Breast epithelium (tissue), 4 donors: ENCODE data around the gene COL5A1. TPM values are rescaled to one million over a fixed set of nuclear protein-coding genes. Genes with fewer than 3 reads are reported as not detected.
"Not testable (repeated sequence)": the region's sequence is repeated elsewhere in the genome, so short reads cannot be mapped to it uniquely, and the experiment has no call there.

Source experiments
- DNase-seq, 2 donors: peaks; one replicate each; pipeline ENCODE4 v3.0.0-alpha.2; 2019; ENCODE audit warnings: low spot score in 2 of 2
- H3K27ac ChIP-seq, 2 donors: fragments of 200-600 bp; sonication (generic) in 1 of 2; one replicate each; pipeline ENCODE4 v1.5.1; 2016 to 2019; ENCODE audit warnings: mild to moderate bottlenecking in 1 of 2
- H3K27me3 ChIP-seq, 2 donors: fragments of 200-600 bp; sonication (generic) in 1 of 2; one replicate each; pipeline versions ENCODE4 v1.5.1 to v1.6.0; 2017 to 2019; ENCODE audit warnings: control low read depth in 1 of 2, mild to moderate bottlenecking in 1 of 2
- H3K36me3 ChIP-seq: fragments of 200-600 bp; one replicate; pipeline ENCODE4 v1.5.1; 2019
- H3K4me1 ChIP-seq, 2 donors: fragments of 200-600 bp; sonication (generic); one replicate each; pipeline ENCODE4 v1.5.1; 2016 to 2019; ENCODE audit warnings: control low read depth in 1 of 2
- H3K4me3 ChIP-seq, 3 donors: fragments of 200-600 bp; sonication (generic); 1 replicate in 2 of 3; 2 replicates in 1 of 3; pipeline ENCODE4 v1.5.1; 2016 to 2019; ENCODE audit warnings: mild to moderate bottlenecking in 3 of 3, moderate library complexity in 2 of 3
- H3K9me3 ChIP-seq, 2 donors: fragments of 200-600 bp; sonication (generic) in 1 of 2; one replicate each; pipeline ENCODE4 v1.5.1; 2016 to 2019; ENCODE audit warnings: control low read depth in 1 of 2
- POLR2A ChIP-seq: fragments of 450-650 bp; IDR thresholded peaks from one replicate; pipeline ENCODE4 v1.6.1; 2016; ENCODE audit warnings: antibody characterized with exemption, mild to moderate bottlenecking, moderate library complexity
- POLR2AphosphoS5 ChIP-seq, 3 donors: sonication (generic); formaldehyde crosslinking; IDR thresholded peaks; one replicate each; pipeline ENCODE4 v1.6.1; 2017; ENCODE audit warnings: antibody characterized with exemption in 3 of 3
- intact Hi-C: fragments of 100-400 bp; cut with DNase I; formaldehyde crosslinking; loops from one replicate; pipeline ENCODE4 v1.15.1; 2023; ENCODE audit warnings: low total_unique reads
- total RNA-seq, 3 donors: library from RNA; depleted of rRNA; stranded (reverse); fragments of >200 nt; gene quantifications; one replicate each; pipeline ENCODE4 v1.1.0, GENCODE V29; 2016
- TF ChIP-seq, protein P1 (sequence below), 3 donors: fragments of 450-650 bp; IDR thresholded peaks; one replicate each; pipeline ENCODE4 v1.5.1; 2016 to 2017; ENCODE audit warnings: antibody characterized with exemption in 3 of 3, mild to moderate bottlenecking in 3 of 3, moderate library complexity in 3 of 3

Gene COL5A1
- total RNA-seq, 3 donors from 2014 or later: 12.1 to 17.0 (median 15.4) TPM

DNA sequence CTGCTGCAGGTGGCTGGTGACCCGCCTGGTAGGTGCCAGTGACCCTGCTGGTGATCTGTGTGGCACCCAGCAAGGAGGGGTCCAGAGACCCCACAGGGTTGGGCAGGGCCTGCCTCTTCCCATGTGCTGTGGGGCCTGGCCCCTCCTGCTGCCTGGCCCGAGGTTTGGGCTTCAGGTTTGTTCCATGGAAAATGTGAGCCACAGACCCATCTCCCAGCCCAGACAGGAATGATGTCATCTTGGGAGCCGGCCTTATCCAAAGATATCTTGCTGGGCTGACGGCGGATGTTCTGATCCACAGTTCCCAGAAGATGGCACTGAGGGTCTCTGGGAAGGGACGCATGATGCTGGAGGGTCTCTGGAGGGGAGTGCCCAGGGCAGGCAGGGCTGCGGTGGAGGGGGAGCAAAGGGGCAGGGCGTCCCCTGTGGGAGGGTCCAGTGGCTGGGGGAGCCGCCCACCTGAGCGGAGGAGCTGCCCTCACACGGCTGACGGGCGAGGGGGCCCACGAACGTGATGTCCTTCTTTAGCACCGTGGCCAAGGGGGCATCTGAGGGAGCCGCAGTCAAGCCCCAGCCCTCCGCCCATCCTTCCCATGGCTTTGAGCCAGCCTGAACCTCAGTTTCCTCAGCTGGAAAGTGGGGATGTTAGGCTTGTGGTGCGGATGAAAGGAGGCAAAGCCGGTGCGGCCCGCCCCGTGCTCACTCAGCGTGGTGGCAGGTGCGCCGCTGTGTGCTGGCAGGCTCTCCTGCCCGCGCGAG lies 68.1 kb downstream of the COL5A1 start:
- intact Hi-C loops: no loop called here
- no peaks in the 10 kb centered on the region for H3K9me3 ChIP-seq
- peaks cover 0 to 6% of the 10 kb centered on the region in 2 donors for H3K27me3 ChIP-seq
- peak overlapping the region in 1 of 2 donors; percentile 61 for H3K27ac ChIP-seq
- no peak for DNase-seq
- no peaks in the 10 kb centered on the region for H3K36me3 ChIP-seq
- TF ChIP-seq POLR2A: no peak
- TF ChIP-seq, protein P1, sequence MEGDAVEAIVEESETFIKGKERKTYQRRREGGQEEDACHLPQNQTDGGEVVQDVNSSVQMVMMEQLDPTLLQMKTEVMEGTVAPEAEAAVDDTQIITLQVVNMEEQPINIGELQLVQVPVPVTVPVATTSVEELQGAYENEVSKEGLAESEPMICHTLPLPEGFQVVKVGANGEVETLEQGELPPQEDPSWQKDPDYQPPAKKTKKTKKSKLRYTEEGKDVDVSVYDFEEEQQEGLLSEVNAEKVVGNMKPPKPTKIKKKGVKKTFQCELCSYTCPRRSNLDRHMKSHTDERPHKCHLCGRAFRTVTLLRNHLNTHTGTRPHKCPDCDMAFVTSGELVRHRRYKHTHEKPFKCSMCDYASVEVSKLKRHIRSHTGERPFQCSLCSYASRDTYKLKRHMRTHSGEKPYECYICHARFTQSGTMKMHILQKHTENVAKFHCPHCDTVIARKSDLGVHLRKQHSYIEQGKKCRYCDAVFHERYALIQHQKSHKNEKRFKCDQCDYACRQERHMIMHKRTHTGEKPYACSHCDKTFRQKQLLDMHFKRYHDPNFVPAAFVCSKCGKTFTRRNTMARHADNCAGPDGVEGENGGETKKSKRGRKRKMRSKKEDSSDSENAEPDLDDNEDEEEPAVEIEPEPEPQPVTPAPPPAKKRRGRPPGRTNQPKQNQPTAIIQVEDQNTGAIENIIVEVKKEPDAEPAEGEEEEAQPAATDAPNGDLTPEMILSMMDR (IDR thresholded peaks at IDR 0.05): no peak
- no peak for TF ChIP-seq POLR2AphosphoS5 (IDR thresholded peaks at IDR 0.05)
- H3K4me3 ChIP-seq: no peak overlapping the region
- no peaks in the 10 kb centered on the region for H3K4me1 ChIP-seq

DNA sequence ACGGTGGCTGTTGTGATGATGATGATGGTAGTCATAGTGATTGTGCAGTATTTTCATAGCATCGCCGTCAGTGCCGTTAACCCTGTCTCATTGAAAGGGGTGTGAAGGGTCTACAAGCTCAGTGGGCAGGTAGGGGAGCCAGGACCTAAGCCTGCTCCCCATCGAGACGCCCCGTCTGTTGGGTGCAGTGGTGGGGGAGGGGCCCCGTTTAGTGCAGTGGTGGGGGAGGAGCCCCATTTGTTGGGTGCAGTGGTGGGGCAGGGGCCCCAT lies 68.6 kb downstream of the COL5A1 start:
- TF ChIP-seq, protein P1 (IDR thresholded peaks at IDR 0.05): no peak
- TF ChIP-seq POLR2A: no peak
- TF ChIP-seq POLR2AphosphoS5 (IDR thresholded peaks at IDR 0.05): no peak
- Histone ChIP-seq H3K9me3 (no peaks in the 10 kb centered on the region), H3K27ac (peak overlapping the region in 1 of 2 donors; percentile 2), H3K4me1 (no peaks in the 10 kb centered on the region), H3K27me3 (peaks cover 0 to 6% of the 10 kb centered on the region in 2 donors), H3K36me3 (no peaks in the 10 kb centered on the region), H3K4me3 (no peak overlapping the region)
- no peak for DNase-seq
- intact Hi-C loops: no loop called here

DNA sequence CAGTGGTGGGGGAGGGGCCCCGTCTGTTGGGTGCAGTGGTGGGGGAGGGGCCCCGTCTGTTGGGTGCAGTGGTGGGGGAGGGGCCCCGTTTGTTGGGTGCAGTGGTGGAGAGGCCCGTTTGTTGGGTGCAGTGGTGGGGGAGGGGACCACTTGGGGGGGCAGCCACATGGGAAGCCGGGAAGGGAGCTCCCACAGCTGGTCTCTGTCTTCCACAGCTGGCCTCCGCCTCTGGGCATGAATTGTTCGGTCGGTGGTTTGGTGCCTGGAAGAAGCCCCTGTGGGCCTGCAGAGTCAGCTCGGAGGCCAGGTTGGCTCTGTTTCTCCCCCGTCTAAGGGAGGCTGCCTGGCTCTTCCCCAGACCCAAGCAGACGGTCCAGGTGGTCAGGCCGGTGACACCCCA lies 69.3 kb downstream of the COL5A1 start:
- intact Hi-C loops: no loop called here
- DNase-seq: no peak
- Histone ChIP-seq H3K36me3 (no peaks in the 10 kb centered on the region), H3K9me3 (no peaks in the 10 kb centered on the region), H3K27me3 (peaks cover 0 to 6% of the 10 kb centered on the region in 2 donors), H3K4me3 (no peak overlapping the region), H3K27ac (no peak overlapping the region), H3K4me1 (no peaks in the 10 kb centered on the region)
- TF ChIP-seq, protein P1 (IDR thresholded peaks at IDR 0.05): no peak
- TF ChIP-seq POLR2A (no peak), POLR2AphosphoS5 (IDR thresholded peaks at IDR 0.05) (no peak)

DNA sequence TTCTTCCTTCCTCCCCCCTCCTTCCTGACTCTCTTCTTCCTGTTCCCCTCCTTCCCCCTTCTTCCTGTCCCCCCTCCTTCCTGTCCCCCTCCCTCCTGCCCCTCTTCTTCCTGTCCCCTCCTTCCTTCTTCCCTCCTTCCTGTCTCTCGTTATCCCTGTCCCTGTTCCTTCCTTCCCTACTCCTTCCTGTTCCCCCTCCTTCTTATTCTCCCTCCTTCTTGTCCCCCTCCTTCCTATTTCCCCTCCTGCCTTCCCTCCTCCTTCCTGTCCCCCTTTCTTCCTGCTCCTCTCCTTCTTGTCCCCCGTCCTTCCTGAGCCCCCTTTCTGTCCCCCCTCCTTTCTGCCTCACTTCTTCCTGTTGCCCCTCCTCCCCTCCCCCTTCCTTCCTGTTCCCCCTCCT lies 70.6 kb downstream of the COL5A1 start:
- Histone ChIP-seq H3K9me3 (no peaks in the 10 kb centered on the region), H3K27ac (no peak overlapping the region), H3K4me1 (no peaks in the 10 kb centered on the region), H3K4me3 (no peak overlapping the region), H3K36me3 (no peaks in the 10 kb centered on the region), H3K27me3 (peaks cover 0 to 6% of the 10 kb centered on the region in 2 donors)
- TF ChIP-seq POLR2A: no peak
- TF ChIP-seq, protein P1 (IDR thresholded peaks at IDR 0.05): no peak
- no peak for TF ChIP-seq POLR2AphosphoS5 (IDR thresholded peaks at IDR 0.05)
- intact Hi-C loops: no loop called here
- DNase-seq: no peak

DNA sequence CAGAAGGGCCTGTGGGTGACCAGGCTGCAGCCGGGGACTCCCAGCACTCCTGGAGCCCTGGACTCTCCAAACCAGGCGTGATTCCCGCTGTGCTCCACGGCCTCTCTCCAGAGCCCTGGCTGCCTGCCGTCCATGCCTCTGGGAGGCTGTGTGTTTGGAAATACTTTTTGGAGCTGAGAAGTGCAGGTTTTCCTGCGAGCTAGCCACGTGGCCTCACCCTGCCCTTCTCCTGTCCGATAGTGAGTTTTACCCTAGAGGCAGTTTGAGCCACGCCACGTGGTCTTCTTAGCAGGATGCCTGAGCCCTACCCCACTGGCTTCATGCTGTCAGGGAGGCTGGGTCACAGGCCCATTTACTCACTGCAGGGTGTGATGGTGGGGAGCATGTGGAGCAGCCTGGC lies 71.3 kb downstream of the COL5A1 start:
- H3K27me3 ChIP-seq: peaks cover 0 to 6% of the 10 kb centered on the region in 2 donors
- no peaks in the 10 kb centered on the region for H3K36me3 ChIP-seq
- H3K4me1 ChIP-seq: no peaks in the 10 kb centered on the region
- H3K4me3 ChIP-seq: no peak overlapping the region
- intact Hi-C loops: no loop called here
- DNase-seq: no peak
- H3K27ac ChIP-seq: peak overlapping the region in 1 of 2 donors; percentile 7
- no peak for TF ChIP-seq POLR2A
- TF ChIP-seq POLR2AphosphoS5 (IDR thresholded peaks at IDR 0.05): no peak
- TF ChIP-seq, protein P1 (IDR thresholded peaks at IDR 0.05): no peak
- H3K9me3 ChIP-seq: no peaks in the 10 kb centered on the region

DNA sequence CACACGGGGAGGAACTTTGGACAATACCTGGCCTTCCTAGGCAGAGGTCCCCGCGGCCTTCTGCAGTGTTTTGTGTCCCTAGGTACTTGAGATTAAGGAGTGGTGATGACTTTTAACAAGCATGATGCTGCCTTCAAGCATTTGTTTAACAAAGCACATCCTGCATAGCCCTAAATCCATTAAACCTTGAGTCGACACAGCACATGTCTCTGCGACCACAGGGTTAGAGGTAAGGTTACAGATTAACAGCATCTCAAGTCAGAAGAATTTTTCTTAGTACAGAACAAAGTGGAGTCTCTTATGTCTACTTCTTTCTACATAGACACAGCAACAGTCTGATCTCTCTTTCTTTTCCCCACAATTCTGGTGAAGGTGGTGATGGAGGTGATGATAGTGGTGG lies 73.9 kb downstream of the COL5A1 start:
- H3K36me3 ChIP-seq, intact Hi-C loops, H3K27ac ChIP-seq, H3K4me1 ChIP-seq, H3K9me3 ChIP-seq, H3K27me3 ChIP-seq, H3K4me3 ChIP-seq, DNase-seq: not testable (repeated sequence)
